ENCODE data around the gene SLC25A21. TPM values are rescaled to one million over a fixed set of nuclear protein-coding genes. Genes with fewer than 3 reads are reported as not detected.

SLC25A21 gene
- total and polyA plus RNA-seq, 2 experiments from 2014 or later: 10.6 to 12.1 TPM

DNA sequence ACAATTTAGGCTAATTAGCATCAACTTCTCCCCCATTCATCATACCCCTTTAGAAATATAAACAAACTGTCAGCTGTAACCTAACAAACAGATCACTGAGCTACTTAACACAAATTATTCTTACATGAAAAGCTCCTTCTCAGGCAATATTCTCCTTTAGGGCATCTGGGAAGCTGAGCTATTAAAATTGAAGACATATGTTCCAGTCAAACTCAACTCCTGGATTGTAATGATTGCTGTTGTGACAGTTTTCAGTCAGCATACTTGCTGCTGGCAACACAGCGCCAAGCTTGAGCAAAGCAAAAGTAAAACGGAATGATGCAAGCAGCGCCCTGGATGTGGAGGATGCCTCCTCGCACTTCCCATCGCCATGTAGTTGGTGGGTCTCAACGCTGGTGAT, 82.4 kb downstream of the SLC25A21 start (continued):
- TF ChIP-seq, protein P1, sequence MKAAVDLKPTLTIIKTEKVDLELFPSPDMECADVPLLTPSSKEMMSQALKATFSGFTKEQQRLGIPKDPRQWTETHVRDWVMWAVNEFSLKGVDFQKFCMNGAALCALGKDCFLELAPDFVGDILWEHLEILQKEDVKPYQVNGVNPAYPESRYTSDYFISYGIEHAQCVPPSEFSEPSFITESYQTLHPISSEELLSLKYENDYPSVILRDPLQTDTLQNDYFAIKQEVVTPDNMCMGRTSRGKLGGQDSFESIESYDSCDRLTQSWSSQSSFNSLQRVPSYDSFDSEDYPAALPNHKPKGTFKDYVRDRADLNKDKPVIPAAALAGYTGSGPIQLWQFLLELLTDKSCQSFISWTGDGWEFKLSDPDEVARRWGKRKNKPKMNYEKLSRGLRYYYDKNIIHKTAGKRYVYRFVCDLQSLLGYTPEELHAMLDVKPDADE (IDR thresholded peaks at IDR 0.05): no peak
- no peak for TF ChIP-seq EZH2phosphoT487 (IDR thresholded peaks at IDR 0.05; ENCODE audit: unreplicated experiment)
- no peak for TF ChIP-seq JUNB (IDR thresholded peaks at IDR 0.05; ENCODE audit: unreplicated experiment)
- TF ChIP-seq, protein P2, sequence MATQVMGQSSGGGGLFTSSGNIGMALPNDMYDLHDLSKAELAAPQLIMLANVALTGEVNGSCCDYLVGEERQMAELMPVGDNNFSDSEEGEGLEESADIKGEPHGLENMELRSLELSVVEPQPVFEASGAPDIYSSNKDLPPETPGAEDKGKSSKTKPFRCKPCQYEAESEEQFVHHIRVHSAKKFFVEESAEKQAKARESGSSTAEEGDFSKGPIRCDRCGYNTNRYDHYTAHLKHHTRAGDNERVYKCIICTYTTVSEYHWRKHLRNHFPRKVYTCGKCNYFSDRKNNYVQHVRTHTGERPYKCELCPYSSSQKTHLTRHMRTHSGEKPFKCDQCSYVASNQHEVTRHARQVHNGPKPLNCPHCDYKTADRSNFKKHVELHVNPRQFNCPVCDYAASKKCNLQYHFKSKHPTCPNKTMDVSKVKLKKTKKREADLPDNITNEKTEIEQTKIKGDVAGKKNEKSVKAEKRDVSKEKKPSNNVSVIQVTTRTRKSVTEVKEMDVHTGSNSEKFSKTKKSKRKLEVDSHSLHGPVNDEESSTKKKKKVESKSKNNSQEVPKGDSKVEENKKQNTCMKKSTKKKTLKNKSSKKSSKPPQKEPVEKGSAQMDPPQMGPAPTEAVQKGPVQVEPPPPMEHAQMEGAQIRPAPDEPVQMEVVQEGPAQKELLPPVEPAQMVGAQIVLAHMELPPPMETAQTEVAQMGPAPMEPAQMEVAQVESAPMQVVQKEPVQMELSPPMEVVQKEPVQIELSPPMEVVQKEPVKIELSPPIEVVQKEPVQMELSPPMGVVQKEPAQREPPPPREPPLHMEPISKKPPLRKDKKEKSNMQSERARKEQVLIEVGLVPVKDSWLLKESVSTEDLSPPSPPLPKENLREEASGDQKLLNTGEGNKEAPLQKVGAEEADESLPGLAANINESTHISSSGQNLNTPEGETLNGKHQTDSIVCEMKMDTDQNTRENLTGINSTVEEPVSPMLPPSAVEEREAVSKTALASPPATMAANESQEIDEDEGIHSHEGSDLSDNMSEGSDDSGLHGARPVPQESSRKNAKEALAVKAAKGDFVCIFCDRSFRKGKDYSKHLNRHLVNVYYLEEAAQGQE (IDR thresholded peaks at IDR 0.05; ENCODE audit: unreplicated experiment): no peak
- TF ChIP-seq POLR2AphosphoS5 (IDR thresholded peaks at IDR 0.05; ENCODE audit: low read depth): no peak
- no peak for TF ChIP-seq ZNF114 (CRISPR knock-in tag; IDR thresholded peaks at IDR 0.05)
- no peak for TF ChIP-seq CREB1 (CRISPR knock-in tag; IDR thresholded peaks at IDR 0.05; ENCODE audit: low read depth)
- no peak for TF ChIP-seq EZH2 (IDR thresholded peaks at IDR 0.05; ENCODE audit: low read depth, unreplicated experiment)

DNA sequence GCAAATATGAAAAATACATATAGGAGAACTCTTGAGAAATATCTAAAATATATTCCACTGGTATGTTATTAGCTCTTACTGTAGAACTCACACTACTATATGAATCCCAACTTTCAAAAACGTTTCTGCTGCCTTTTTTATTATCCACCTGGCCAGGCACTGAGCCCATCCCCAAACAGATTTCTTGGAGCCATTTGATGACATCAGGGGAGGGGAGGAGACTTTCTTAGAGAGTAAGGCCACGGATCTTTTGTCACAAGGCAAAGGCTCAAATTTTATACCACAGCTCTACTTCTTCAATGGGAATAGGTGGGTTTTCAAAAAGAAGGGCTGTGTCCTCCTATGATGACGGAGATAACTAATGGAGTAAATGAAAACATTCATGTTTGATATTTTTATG, 83.0 kb downstream of the SLC25A21 start:
- no peak overlapping the region for H3K4me2 ChIP-seq
- peak; percentile 56 for DNase-seq (ENCODE audit: low spot score)
- H3K79me2 ChIP-seq (replicated peaks; ENCODE audit: insufficient read depth): no peaks in the 10 kb centered on the region
- TF ChIP-seq, protein P3, sequence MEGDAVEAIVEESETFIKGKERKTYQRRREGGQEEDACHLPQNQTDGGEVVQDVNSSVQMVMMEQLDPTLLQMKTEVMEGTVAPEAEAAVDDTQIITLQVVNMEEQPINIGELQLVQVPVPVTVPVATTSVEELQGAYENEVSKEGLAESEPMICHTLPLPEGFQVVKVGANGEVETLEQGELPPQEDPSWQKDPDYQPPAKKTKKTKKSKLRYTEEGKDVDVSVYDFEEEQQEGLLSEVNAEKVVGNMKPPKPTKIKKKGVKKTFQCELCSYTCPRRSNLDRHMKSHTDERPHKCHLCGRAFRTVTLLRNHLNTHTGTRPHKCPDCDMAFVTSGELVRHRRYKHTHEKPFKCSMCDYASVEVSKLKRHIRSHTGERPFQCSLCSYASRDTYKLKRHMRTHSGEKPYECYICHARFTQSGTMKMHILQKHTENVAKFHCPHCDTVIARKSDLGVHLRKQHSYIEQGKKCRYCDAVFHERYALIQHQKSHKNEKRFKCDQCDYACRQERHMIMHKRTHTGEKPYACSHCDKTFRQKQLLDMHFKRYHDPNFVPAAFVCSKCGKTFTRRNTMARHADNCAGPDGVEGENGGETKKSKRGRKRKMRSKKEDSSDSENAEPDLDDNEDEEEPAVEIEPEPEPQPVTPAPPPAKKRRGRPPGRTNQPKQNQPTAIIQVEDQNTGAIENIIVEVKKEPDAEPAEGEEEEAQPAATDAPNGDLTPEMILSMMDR (conservative IDR thresholded peaks at IDR 0.05; ENCODE audit: low read depth in 2 of 2): no peak
- TF ChIP-seq, protein P4, sequence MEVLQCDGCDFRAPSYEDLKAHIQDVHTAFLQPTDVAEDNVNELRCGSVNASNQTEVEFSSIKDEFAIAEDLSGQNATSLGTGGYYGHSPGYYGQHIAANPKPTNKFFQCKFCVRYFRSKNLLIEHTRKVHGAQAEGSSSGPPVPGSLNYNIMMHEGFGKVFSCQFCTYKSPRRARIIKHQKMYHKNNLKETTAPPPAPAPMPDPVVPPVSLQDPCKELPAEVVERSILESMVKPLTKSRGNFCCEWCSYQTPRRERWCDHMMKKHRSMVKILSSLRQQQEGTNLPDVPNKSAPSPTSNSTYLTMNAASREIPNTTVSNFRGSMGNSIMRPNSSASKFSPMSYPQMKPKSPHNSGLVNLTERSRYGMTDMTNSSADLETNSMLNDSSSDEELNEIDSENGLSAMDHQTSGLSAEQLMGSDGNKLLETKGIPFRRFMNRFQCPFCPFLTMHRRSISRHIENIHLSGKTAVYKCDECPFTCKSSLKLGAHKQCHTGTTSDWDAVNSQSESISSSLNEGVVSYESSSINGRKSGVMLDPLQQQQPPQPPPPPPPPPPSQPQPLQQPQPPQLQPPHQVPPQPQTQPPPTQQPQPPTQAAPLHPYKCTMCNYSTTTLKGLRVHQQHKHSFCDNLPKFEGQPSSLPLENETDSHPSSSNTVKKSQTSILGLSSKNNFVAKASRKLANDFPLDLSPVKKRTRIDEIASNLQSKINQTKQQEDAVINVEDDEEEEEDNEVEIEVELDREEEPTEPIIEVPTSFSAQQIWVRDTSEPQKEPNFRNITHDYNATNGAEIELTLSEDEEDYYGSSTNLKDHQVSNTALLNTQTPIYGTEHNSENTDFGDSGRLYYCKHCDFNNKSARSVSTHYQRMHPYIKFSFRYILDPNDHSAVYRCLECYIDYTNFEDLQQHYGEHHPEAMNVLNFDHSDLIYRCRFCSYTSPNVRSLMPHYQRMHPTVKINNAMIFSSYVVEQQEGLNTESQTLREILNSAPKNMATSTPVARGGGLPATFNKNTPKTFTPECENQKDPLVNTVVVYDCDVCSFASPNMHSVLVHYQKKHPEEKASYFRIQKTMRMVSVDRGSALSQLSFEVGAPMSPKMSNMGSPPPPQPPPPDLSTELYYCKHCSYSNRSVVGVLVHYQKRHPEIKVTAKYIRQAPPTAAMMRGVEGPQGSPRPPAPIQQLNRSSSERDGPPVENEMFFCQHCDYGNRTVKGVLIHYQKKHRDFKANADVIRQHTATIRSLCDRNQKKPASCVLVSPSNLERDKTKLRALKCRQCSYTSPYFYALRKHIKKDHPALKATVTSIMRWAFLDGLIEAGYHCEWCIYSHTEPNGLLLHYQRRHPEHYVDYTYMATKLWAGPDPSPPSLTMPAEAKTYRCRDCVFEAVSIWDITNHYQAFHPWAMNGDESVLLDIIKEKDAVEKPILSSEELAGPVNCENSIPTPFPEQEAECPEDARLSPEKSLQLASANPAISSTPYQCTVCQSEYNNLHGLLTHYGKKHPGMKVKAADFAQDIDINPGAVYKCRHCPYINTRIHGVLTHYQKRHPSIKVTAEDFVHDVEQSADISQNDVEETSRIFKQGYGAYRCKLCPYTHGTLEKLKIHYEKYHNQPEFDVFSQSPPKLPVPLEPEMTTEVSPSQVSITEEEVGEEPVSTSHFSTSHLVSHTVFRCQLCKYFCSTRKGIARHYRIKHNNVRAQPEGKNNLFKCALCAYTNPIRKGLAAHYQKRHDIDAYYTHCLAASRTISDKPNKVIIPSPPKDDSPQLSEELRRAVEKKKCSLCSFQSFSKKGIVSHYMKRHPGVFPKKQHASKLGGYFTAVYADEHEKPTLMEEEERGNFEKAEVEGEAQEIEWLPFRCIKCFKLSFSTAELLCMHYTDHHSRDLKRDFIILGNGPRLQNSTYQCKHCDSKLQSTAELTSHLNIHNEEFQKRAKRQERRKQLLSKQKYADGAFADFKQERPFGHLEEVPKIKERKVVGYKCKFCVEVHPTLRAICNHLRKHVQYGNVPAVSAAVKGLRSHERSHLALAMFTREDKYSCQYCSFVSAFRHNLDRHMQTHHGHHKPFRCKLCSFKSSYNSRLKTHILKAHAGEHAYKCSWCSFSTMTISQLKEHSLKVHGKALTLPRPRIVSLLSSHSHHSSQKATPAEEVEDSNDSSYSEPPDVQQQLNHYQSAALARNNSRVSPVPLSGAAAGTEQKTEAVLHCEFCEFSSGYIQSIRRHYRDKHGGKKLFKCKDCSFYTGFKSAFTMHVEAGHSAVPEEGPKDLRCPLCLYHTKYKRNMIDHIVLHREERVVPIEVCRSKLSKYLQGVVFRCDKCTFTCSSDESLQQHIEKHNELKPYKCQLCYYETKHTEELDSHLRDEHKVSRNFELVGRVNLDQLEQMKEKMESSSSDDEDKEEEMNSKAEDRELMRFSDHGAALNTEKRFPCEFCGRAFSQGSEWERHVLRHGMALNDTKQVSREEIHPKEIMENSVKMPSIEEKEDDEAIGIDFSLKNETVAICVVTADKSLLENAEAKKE (CRISPR knock-in tag; IDR thresholded peaks at IDR 0.05): no peak
- TF ChIP-seq CREB1 (CRISPR knock-in tag; IDR thresholded peaks at IDR 0.05; ENCODE audit: low read depth) (peak; percentile 59; the same call in 1 of the 2 replicates), EZH2 (IDR thresholded peaks at IDR 0.05; ENCODE audit: low read depth, unreplicated experiment) (no peak), POLR2AphosphoS5 (IDR thresholded peaks at IDR 0.05; ENCODE audit: low read depth) (no peak)
- Mint-ChIP-seq H3K27me3 (ENCODE audit: insufficient read depth, low read depth, poor library complexity) (no peaks in the 10 kb centered on the region), H3K9me3 (no peaks in the 10 kb centered on the region), H3K4me3 (no peak overlapping the region), H3K36me3 (ENCODE audit: low read depth) (no peaks in the 10 kb centered on the region), H3K27ac (peak overlapping the region; percentile 27), H3K4me1 (peaks cover 10% of the 10 kb centered on the region; the same call in 2 of the 3 replicates)
- H3K9me2 ChIP-seq (ENCODE audit: insufficient read depth): no peaks in the 10 kb centered on the region
- peak; percentile 60 for ATAC-seq
- no peak overlapping the region for H3K27ac ChIP-seq (ENCODE audit: low read depth)
- no peaks in the 10 kb centered on the region for H3K36me3 ChIP-seq (ENCODE audit: insufficient read depth)
- H3K4me1 ChIP-seq (ENCODE audit: insufficient read depth): no peaks in the 10 kb centered on the region
- H3K4me3 ChIP-seq: no peak overlapping the region
- H3F3A ChIP-seq (replicated peaks; ENCODE audit: low read depth): no peaks in the 10 kb centered on the region
- no peaks in the 10 kb centered on the region for H4K20me1 ChIP-seq (replicated peaks; ENCODE audit: insufficient read depth)
- no peaks in the 10 kb centered on the region for H3K27me3 ChIP-seq (ENCODE audit: insufficient read depth)
- no peak overlapping the region for H2AFZ ChIP-seq

Measured in GM23338 (cell line).